ENCODE measurements around the gene IPO11.
"Not testable (repeated sequence)": the region's sequence is repeated elsewhere in the genome, so short reads cannot be mapped to it uniquely, and the experiment has no call there.

Gene IPO11

DNA sequence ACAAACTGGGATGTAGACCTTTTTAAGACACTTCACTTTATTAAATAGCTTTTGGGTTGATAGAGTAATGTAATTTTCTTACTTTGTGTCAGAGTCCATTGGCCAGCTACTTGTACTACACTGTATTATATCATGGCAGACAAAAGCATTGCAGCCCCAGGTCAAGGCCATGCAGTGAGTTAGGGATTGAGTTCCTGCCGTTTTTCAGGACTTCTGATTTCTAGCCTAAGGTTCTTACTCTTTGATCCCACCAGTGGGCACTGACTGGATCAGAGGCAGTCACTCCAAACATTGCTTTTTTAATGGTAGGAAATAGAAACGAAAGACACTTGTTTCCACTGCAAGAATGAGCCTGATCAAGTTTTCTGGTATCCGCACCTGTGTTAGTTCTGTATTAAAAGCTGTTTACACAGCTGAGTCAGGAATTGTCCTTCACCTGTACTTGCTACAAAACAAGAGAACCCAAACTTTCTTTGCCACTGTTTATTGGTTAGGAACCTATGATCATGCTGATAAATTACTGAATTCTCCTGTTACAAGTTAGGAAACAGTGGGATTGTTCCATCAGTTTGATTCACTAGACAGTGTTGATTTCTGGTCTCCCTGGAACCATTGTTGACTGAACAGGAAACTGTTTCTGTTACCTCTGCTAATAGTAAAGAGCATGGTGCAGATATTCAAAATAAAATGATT is 188.1 kb downstream of the IPO11 start:
- TF ChIP-seq ZNF274 (IDR thresholded peaks at IDR 0.05; ENCODE audit: low read depth, low read length) = no peak
- no peak overlapping the region for H3K4me3 ChIP-seq (ENCODE audit: low read length)

- H3K4me3 ChIP-seq (ENCODE audit: low read length) = no peak overlapping the region
- no peak for TF ChIP-seq ZNF274 (IDR thresholded peaks at IDR 0.05; ENCODE audit: low read depth, low read length)
Observed at GRCh38 chr5:62603934-62604333, 191.4 kb downstream of the IPO11 start.

DNA sequence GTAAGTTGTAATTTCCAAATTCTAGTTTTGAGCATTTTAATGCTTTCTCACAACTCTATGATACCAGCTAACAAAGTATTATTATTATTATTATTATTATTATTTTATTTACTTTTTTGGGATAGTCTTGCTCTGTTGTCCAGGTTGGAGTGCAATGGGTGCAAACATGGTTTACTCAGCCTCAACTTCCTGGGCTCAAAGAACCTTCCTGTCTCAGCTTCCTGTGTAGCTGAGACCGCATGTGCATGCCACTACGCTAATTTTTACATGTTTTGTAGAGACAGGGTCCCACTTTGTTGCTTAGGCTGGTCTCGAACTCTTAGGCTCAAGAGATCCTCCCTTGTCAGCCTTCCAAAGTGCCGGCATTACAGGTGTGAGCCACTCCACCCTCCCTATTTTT is 193.1 kb downstream of the IPO11 start:
- TF ChIP-seq ZNF274 (IDR thresholded peaks at IDR 0.05; ENCODE audit: low read depth, low read length) = no peak
- H3K4me3 ChIP-seq (ENCODE audit: low read length) = no peak overlapping the region

GRCh38 chr5:62606878-62607277 is 194.3 kb downstream of the IPO11 start:
- no peak for TF ChIP-seq ZNF274 (IDR thresholded peaks at IDR 0.05; ENCODE audit: low read depth, low read length)

DNA sequence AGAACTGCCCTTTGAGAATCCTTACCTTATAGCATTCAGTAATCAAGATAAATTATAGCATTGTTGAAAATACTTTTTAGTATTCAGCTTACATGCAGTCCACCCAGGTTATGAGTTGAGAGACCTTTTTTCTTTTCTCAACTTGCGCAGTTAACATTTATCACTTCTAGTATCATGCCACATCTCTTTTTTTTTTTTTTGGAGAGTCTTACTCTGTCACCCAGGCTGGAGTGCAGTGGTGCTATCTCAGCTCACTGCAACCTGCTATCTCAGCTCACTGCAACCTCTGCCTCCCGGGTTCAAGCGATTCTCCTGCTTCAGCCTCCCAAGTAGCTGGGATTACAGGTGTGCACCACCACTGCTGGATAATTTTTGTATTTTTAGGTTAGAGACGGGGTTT is 195.1 kb downstream of the IPO11 start:
- no peak for TF ChIP-seq ZNF274 (IDR thresholded peaks at IDR 0.05; ENCODE audit: low read depth, low read length)
- H3K4me3 ChIP-seq (ENCODE audit: low read length) = no peak overlapping the region

More at GRCh38 chr5:62606878-62607277, 194.3 kb downstream of the IPO11 start:
- no peak overlapping the region for H3K4me3 ChIP-seq (ENCODE audit: low read length)

- no peak for TF ChIP-seq ZNF274 (IDR thresholded peaks at IDR 0.05; ENCODE audit: low read depth, low read length)
- H3K4me3 ChIP-seq (ENCODE audit: low read length) = no peak overlapping the region
Observed at GRCh38 chr5:62608529-62609511, 196.3 kb downstream of the IPO11 start.

DNA sequence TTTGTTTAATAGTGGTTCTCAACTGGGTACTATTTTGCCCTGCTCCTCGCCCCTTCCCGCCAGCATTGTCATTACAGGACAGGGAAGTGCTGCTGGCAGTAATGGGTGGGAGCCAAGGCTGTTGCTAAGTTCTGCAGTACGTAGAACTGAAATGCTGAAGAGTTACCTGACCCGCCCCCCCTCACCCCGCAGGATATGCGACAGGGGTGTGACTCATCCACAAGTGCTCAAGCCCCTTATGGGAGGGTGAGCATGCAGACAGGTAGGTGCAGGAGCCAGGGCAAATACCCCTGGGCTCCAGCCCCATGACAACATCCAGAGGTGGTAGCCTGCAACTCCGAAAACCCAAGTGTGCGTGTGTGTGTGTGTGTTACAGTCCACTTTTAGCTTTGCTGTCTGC is 201.8 kb downstream of the IPO11 start:
- H3K4me3 ChIP-seq (ENCODE audit: low read length) = no peak overlapping the region
- no peak for TF ChIP-seq ZNF274 (IDR thresholded peaks at IDR 0.05; ENCODE audit: low read depth, low read length)

- H3K4me3 ChIP-seq (ENCODE audit: low read length) = no peak overlapping the region
- TF ChIP-seq ZNF274 (IDR thresholded peaks at IDR 0.05; ENCODE audit: low read depth, low read length) = no peak
Observed at GRCh38 chr5:62616615-62617277, 204.2 kb downstream of the IPO11 start.

GRCh38 chr5:62617943-62618342 is 205.4 kb downstream of the IPO11 start:
- no peak for TF ChIP-seq ZNF274 (IDR thresholded peaks at IDR 0.05; ENCODE audit: low read depth, low read length)

DNA sequence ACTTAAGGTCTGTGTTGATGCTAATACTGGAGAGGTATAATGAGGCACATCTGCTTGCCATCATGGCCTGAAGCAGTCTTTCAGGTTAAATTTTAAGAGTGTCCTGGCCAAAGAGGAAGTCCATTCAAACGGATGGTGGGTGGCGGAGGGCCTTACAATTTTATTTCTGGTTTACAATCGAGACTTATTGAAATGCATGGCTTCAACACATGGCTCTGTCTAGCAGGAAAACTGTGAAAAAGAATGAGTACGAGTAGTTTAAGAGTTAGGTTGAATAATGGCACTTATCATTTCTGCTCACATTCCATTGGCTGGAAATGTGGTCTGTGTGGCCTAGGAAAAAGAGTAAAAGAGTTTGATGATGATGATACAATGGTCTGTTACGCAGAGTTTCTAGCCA is 208.2 kb downstream of the IPO11 start:
- H3K4me3 ChIP-seq (ENCODE audit: low read length) = no peak overlapping the region
- TF ChIP-seq ZNF274 (IDR thresholded peaks at IDR 0.05; ENCODE audit: low read depth, low read length) = no peak

More at GRCh38 chr5:62617943-62618342, 205.4 kb downstream of the IPO11 start:
- H3K4me3 ChIP-seq (ENCODE audit: low read length) = no peak overlapping the region

DNA sequence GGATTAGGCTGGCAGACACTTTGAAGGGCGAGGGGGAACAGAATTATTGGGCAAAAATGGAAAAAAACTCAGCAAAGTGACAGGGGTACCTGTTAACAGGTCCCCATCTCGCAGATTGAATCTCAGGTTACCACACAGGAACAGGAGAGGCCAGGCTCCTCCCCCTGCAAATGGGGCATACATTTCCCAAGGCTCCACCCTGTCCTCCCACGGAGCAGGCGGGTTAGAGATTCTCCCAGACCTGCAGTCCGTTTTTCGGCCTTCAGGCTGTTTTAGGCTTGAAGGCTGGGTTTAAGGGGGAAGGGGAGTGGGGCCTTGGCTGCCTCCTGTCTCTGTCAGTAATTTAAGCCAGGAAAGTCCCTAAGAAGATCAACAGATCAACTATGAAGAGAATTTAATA is 208.7 kb downstream of the IPO11 start:
- no peak overlapping the region for H3K4me3 ChIP-seq (ENCODE audit: low read length)
- TF ChIP-seq ZNF274 (IDR thresholded peaks at IDR 0.05; ENCODE audit: low read depth, low read length) = no peak

- no peak overlapping the region for H3K4me3 ChIP-seq (ENCODE audit: low read length)
Observed at GRCh38 chr5:62623271-62623670, 210.7 kb downstream of the IPO11 start.

GRCh38 chr5:62624436-62624835 is 211.9 kb downstream of the IPO11 start:
- H3K4me3 ChIP-seq (ENCODE audit: low read length) = not testable (repeated sequence)

More at GRCh38 chr5:62623271-62623670, 210.7 kb downstream of the IPO11 start:
- no peak for TF ChIP-seq ZNF274 (IDR thresholded peaks at IDR 0.05; ENCODE audit: low read depth, low read length)

DNA sequence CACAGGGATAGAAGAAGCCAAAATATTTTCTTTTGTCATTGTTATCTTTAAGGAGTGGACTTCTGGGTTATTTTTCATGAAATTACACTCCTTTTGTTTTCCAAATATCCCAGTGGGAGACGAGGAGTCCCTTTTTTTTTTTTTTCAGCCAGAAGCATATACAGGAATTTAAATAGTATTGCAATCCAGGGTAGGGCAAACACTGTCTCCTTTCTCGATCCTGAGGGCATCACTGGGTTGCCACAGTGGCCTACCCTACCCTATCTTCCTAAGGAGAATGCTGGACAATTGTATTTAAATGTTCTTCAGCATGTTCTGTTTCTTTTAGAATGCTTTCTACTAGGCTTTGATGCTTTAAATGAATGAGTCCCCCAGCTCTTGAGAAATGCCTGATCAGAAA is 214.0 kb downstream of the IPO11 start:
- no peak overlapping the region for H3K4me3 ChIP-seq (ENCODE audit: low read length)
- no peak for TF ChIP-seq ZNF274 (IDR thresholded peaks at IDR 0.05; ENCODE audit: low read depth, low read length)

Measured in GM08714 (cell line).